Gastrocnemius medialis (tissue), 4 donors: ENCODE measurements around the gene C2CD3.

ENCODE experiments used
- POLR2A ChIP-seq, 2 donors: fragments of 450-650 bp; IDR thresholded peaks; one replicate each; pipeline ENCODE4 v1.6.1; 2017; ENCODE audit warnings: antibody characterized with exemption in 2 of 2, mild to moderate bottlenecking in 2 of 2, moderate library complexity in 2 of 2
- TF ChIP-seq, protein P1 (sequence below), 5 experiments: fragments of 450-650 bp in 3 of 5; fragments of 200-600 bp in 2 of 5; sonication (generic) in 2 of 5; IDR thresholded peaks in 4 of 5; conservative IDR thresholded peaks in 1 of 5; 1 replicate in 4 of 5; 2 replicates in 1 of 5; pipeline ENCODE4 v1.5.1; 2016 to 2019; ENCODE audit warnings: antibody characterized with exemption in 5 of 5, mild to moderate bottlenecking in 3 of 5, moderate library complexity in 3 of 5

DNA sequence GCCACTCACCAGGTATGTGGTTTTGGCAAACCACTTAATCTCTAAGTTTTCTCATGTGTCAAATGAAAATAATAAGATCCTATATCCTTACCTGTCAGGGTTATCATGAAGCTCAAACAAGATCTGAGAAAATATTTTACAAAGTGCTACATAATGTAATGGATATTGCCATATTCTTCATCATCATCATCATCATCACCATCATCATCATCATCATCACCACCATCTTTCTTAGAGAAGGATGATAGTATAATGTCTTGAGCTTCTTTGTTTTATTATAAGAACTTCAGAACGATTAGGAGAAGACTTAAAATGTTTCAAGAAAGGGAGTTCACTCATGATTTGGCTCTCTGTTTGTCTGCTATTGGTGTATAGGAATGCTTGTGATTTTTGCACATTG is 89.4 kb downstream of the C2CD3 start:
- TF ChIP-seq POLR2A (IDR thresholded peaks at IDR 0.05), result no peak
- TF ChIP-seq, protein P1, sequence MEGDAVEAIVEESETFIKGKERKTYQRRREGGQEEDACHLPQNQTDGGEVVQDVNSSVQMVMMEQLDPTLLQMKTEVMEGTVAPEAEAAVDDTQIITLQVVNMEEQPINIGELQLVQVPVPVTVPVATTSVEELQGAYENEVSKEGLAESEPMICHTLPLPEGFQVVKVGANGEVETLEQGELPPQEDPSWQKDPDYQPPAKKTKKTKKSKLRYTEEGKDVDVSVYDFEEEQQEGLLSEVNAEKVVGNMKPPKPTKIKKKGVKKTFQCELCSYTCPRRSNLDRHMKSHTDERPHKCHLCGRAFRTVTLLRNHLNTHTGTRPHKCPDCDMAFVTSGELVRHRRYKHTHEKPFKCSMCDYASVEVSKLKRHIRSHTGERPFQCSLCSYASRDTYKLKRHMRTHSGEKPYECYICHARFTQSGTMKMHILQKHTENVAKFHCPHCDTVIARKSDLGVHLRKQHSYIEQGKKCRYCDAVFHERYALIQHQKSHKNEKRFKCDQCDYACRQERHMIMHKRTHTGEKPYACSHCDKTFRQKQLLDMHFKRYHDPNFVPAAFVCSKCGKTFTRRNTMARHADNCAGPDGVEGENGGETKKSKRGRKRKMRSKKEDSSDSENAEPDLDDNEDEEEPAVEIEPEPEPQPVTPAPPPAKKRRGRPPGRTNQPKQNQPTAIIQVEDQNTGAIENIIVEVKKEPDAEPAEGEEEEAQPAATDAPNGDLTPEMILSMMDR (IDR thresholded peaks at IDR 0.05 in 4 of 5, conservative IDR thresholded peaks at IDR 0.05 in 1 of 5), result no peak
